HCT116 (cell line): ENCODE data around the gene NPIPA1.
"Not testable (repeated sequence)": the region's sequence is repeated elsewhere in the genome, so short reads cannot be mapped to it uniquely, and the experiment has no call there.

Experiments
- EZH2 ChIP-seq: fragments of 200-600 bp; sonication (generic); IDR thresholded peaks from 2 replicates; pipeline ENCODE4 v1.6.1; 2017; ENCODE audit warnings: antibody characterized with exemption, mixed run types
- POLR2AphosphoS5 ChIP-seq: IDR thresholded peaks from 2 replicates; pipeline ENCODE4 v1.6.1; 2011; ENCODE audit warnings: mild to moderate bottlenecking, low read depth, low read length, moderate library complexity

GRCh38 chr16:14923394-14924088, 13.7 kb upstream of the NPIPA1 start:
- TF ChIP-seq POLR2AphosphoS5, EZH2: not testable (repeated sequence)
